Mononuclear cell (primary cell): Measurements from ENCODE around the gene PTMA. TPM values are rescaled to one million over a fixed set of nuclear protein-coding genes. Genes with fewer than 3 reads are reported as not detected.

Source experiments
- H3K27me3 ChIP-seq: 2 replicates; pipeline ENCODE4 v1.6.0; 2011; ENCODE audit warnings: low read length, control low read depth; ENCODE audit not compliant: insufficient read depth
- H3K4me1 ChIP-seq: 2 replicates; pipeline ENCODE4 v1.5.1; 2011; ENCODE audit warnings: mild to moderate bottlenecking, low read length, control low read depth; ENCODE audit not compliant: insufficient read depth
- H3K4me3 ChIP-seq: 2 replicates; pipeline ENCODE4 v1.5.1; 2011; ENCODE audit warnings: mild to moderate bottlenecking, low read length, moderate library complexity
- H3K9me3 ChIP-seq: 2 replicates; pipeline ENCODE4 v1.5.1; 2011; ENCODE audit warnings: low read depth, mild to moderate bottlenecking, control low read depth, low read length
- total RNA-seq: library from RNA; depleted of rRNA; stranded (reverse); fragments of >200 nt; gene quantifications from one replicate; pipeline ENCODE4 v1.2.3, GENCODE V29; 2012

Gene PTMA
- total RNA-seq, 1 donor, result 1,408 TPM

DNA sequence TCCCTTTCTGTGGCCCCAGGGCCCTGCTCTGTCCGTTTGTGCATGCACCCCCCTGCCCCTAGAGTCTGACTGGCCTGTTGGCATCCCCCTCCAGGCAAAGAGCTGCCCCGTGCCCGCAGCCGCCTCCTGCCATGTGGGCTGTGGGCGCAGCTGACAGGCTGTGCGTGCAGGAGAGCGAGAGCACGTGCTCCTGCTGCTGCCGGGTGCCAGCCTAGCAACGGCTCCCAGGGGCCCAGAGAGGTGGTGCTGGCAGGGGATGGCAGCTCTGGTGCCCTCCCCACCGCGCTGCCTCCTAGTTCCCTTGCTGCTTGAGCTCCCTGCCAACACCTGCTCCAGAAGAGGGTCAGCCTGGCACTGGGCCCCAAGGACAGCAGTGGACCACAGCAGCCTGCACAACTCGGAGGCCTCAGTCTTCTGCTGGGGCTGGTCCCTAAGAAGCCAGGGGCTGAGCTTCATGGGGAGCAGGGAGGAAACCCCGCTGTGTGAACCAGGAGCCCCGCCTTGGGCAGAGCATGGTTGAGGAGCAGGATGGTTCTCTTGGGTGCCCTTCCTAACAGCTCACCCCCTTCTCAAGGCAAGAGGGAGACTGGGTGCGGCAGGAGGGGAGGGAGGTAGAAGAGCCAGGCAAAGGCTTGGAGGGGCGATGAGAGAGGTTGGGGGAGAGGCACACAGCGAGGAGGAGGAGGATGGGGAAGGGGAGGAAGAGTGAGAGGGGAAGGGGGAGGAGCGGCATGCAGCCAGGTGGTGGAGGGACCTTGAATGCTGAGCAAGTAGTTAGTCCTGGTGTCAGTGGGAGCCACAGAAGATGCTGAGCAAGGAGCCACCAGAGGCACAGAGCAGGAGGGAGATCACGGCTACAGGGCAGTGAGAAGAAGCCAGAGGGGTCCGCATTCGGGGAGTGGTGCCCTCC lies 23.8 kb upstream of the PTMA start:
- Histone ChIP-seq H3K27me3 (no peaks in the 10 kb centered on the region), H3K4me1 (peaks cover 22% of the 10 kb centered on the region), H3K4me3 (no peak overlapping the region), H3K9me3 (no peaks in the 10 kb centered on the region)

DNA sequence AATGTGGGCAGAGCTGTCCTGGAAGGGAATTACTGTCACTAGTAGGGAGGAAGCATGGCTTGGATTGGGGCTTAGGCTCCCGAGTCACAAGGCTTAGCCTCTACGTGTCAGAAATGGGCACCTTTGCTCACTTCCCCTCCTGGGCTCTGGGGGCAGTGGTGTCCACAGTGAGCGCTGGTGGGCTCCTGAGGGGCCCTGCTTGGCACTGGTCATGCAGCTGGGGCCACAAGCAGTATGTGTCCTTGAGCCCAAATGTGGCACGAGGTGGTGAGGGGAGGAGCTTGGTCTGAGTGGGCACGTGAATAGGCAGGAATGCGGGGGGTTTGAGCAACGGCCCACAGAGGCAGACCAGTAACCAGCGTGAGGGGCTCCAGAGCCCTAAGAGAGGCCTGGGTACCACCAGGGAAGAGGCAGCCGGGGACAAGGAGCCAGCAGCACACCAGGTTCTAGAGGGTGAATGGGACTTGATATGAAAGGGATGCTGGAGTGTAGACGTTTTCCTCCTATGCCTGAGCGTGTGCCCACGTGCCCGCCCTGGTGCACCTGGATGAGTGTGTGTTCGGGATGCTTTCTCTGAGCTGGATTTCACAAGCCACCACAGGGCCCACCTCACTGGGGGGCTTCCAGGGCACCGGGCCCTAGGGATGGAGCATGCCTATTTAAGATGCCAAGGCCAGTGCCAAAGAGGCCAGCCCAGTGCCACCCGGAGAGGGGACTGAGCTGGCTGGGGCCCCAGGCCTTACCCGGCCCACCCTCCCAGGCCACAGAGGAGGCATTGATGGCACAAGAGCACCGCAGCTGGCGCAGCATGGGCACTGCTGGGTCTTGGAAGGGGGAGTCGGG lies 22.8 kb upstream of the PTMA start:
- Histone ChIP-seq H3K27me3 (no peaks in the 10 kb centered on the region), H3K4me3 (no peak overlapping the region), H3K4me1 (peaks cover 21% of the 10 kb centered on the region), H3K9me3 (no peaks in the 10 kb centered on the region)

- Histone ChIP-seq H3K4me3 (no peak overlapping the region), H3K4me1 (peaks cover 15% of the 10 kb centered on the region), H3K9me3 (no peaks in the 10 kb centered on the region), H3K27me3 (no peaks in the 10 kb centered on the region)
Measured at GRCh38 chr2:231686192-231687100, 21.9 kb upstream of the PTMA start.

- H3K27me3 ChIP-seq, result no peaks in the 10 kb centered on the region
- no peaks in the 10 kb centered on the region for H3K9me3 ChIP-seq
- H3K4me1 ChIP-seq, result peaks cover 12% of the 10 kb centered on the region
- no peak overlapping the region for H3K4me3 ChIP-seq
Measured at GRCh38 chr2:231687133-231687852, 21.0 kb upstream of the PTMA start.

DNA sequence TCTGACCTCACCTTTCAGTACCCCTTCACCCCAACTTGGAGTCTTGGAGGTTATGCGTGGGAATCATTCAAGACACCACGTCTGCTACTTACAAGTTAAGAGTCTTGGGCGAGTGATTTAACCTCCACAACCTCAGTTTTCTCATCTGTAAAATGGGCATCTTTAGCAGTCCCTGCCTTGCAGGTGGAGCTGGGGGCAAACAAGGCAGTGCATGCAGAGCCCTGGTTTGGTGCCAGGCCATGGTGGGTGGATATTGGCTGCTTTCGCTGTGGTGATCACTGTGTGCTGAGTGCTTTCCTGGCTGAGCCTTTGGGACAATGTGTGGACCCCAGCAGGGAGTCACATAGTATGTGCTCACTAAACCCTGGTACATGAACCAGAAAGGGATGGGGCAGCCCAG lies 20.4 kb upstream of the PTMA start:
- Histone ChIP-seq H3K4me1 (peaks cover 10% of the 10 kb centered on the region), H3K4me3 (no peak overlapping the region)

GRCh38 chr2:231688719-231689118 lies 19.6 kb upstream of the PTMA start:
- H3K9me3 ChIP-seq, result no peaks in the 10 kb centered on the region
- H3K4me3 ChIP-seq, result no peak overlapping the region
- peaks cover 16% of the 10 kb centered on the region for H3K4me1 ChIP-seq
- H3K27me3 ChIP-seq, result no peaks in the 10 kb centered on the region

More for the DNA sequence above, 20.4 kb upstream of the PTMA start:
- no peaks in the 10 kb centered on the region for H3K27me3 ChIP-seq
- H3K9me3 ChIP-seq, result no peaks in the 10 kb centered on the region

GRCh38 chr2:231689124-231689893 lies 19.0 kb upstream of the PTMA start:
- H3K4me3 ChIP-seq, result no peak overlapping the region
- no peaks in the 10 kb centered on the region for H3K9me3 ChIP-seq
- no peaks in the 10 kb centered on the region for H3K27me3 ChIP-seq
- H3K4me1 ChIP-seq, result peaks cover 16% of the 10 kb centered on the region

DNA sequence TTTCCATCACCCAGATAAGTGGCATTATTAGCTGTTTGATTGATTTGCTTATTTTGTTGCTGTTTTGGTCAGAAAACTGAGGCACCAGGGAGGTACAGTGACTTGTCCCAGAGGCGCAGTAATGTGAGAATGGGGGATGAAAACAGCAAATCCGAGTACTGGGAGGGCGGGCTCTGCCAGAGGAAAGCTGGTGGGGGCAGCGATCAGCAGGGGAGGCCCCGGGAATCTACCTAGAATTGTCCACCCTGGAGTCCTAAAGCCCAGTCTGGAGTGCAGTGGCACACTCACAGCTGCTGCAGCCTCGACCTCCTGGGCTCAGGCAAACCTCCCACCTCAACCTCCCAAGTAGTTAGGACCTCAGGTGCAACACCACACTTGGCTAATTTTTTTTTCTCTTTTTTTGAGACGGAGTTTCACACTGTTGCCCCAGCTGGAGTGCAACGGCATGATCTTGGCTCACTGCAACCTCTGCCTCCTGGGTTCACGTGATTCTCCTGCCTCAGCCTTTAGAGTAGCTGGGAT lies 17.0 kb upstream of the PTMA start:
- Histone ChIP-seq H3K4me3 (no peak overlapping the region), H3K9me3 (no peaks in the 10 kb centered on the region), H3K27me3 (no peaks in the 10 kb centered on the region), H3K4me1 (peaks cover 16% of the 10 kb centered on the region)

DNA sequence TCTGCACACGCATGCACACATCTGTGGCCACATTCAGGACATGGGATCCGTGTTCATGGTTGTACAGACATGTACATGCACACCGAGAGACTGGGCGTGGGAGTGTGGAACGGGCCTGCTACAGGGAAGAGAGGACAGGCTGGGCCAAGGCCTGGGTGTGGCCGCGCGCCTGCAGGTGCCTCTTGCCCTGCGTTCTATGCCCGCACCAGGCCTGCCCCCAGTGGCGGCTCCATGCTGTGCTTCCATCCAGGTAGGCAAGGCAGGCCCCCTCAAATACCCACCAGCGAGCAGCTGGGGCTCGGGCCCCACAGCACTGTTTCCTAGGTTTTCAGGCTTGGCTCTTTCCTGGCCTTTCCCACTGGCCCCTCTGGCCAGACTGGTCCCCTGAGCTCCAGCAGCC lies 15.5 kb upstream of the PTMA start:
- Histone ChIP-seq H3K27me3 (no peaks in the 10 kb centered on the region), H3K4me3 (no peak overlapping the region), H3K9me3 (no peaks in the 10 kb centered on the region), H3K4me1 (peaks cover 7% of the 10 kb centered on the region)

DNA sequence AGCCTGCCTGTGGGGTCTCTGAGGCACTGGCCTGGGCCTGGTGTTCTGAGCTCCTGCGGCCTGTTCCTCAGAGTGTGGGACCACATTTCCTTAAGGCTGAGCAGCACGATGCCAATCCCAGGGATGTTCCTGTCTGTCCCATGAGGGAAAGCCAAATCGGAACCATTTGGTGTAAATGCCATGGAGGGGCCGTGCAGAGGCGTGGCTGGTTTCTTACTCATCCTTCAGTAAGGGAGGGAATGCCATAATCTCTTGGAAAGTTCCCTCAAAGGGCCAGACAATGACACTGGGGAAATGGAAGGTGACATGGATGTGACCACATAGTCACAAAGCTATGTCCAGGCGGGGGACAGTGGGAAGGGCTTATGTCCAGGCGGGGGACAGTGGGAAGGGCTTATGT lies 14.4 kb upstream of the PTMA start:
- Histone ChIP-seq H3K4me3 (no peak overlapping the region), H3K9me3 (no peaks in the 10 kb centered on the region), H3K27me3 (no peaks in the 10 kb centered on the region)

GRCh38 chr2:231696004-231696367 lies 12.3 kb upstream of the PTMA start:
- Histone ChIP-seq H3K4me1 (peaks cover 7% of the 10 kb centered on the region), H3K27me3 (no peaks in the 10 kb centered on the region), H3K9me3 (no peaks in the 10 kb centered on the region), H3K4me3 (no peak overlapping the region)

More for the DNA sequence above, 14.4 kb upstream of the PTMA start:
- peaks cover 7% of the 10 kb centered on the region for H3K4me1 ChIP-seq

DNA sequence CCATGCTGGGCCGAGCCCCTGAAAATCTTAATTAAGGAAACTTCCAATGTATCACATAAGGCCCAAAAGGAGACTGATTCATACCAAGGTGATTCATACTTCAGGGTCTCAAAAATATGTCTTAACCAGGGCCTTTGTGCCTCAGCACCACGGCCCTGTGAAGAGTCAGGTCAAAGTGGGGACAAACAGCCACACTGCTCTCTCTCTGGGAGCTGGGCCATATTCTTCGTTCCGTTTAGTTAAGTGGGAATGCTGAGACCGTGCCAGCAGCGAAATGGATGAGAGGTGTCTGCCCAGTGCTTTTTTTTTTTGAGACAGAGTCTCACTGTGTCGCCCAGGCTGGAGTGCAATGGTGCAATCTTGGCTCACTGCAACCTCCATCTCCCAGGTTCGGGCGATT lies 9.3 kb upstream of the PTMA start:
- Histone ChIP-seq H3K4me1 (no peaks in the 10 kb centered on the region), H3K27me3 (no peaks in the 10 kb centered on the region), H3K9me3 (no peaks in the 10 kb centered on the region), H3K4me3 (no peak overlapping the region)
